ENCODE results near the gene OXNAD1. TPM values are rescaled to one million over a fixed set of nuclear protein-coding genes. Genes with fewer than 3 reads are reported as not detected.

Gene OXNAD1
- total RNA-seq, 1 donor from 2014 or later: 18.8 TPM

- Histone ChIP-seq H3K27me3 (ENCODE audit: control insufficient read depth, insufficient read depth, low read length) (no peaks in the 10 kb centered on the region), H3K36me3 (ENCODE audit: control insufficient read depth, insufficient read depth, low read length) (no peaks in the 10 kb centered on the region), H3K4me3 (ENCODE audit: low read depth, low read length) (no peak overlapping the region)
- DNase-seq (ENCODE audit: low read depth): no peak
- no peak for TF ChIP-seq CTCF (IDR thresholded peaks at IDR 0.05; ENCODE audit: insufficient read depth, low read length, poor library complexity, severe bottlenecking)
These were observed 68.0 kb downstream of the OXNAD1 start for GRCh38 chr3:16332904-16333426.

- H3K36me3 ChIP-seq (ENCODE audit: control insufficient read depth, insufficient read depth, low read length): no peaks in the 10 kb centered on the region
- no peak overlapping the region for H3K4me3 ChIP-seq (ENCODE audit: low read depth, low read length)
- no peak for TF ChIP-seq CTCF (IDR thresholded peaks at IDR 0.05; ENCODE audit: insufficient read depth, low read length, poor library complexity, severe bottlenecking)
- DNase-seq (ENCODE audit: low read depth): no peak
- no peaks in the 10 kb centered on the region for H3K27me3 ChIP-seq (ENCODE audit: control insufficient read depth, insufficient read depth, low read length)
These were observed 69.9 kb downstream of the OXNAD1 start for GRCh38 chr3:16334909-16335308.

GRCh38 chr3:16335333-16335732 is 70.3 kb downstream of the OXNAD1 start:
- TF ChIP-seq CTCF (IDR thresholded peaks at IDR 0.05; ENCODE audit: insufficient read depth, low read length, poor library complexity, severe bottlenecking): no peak
- Histone ChIP-seq H3K27me3 (ENCODE audit: control insufficient read depth, insufficient read depth, low read length) (no peaks in the 10 kb centered on the region), H3K4me3 (ENCODE audit: low read depth, low read length) (no peak overlapping the region), H3K36me3 (ENCODE audit: control insufficient read depth, insufficient read depth, low read length) (no peaks in the 10 kb centered on the region)
- DNase-seq (ENCODE audit: low read depth): no peak

- Histone ChIP-seq H3K4me3 (ENCODE audit: low read depth, low read length) (no peak overlapping the region), H3K27me3 (ENCODE audit: control insufficient read depth, insufficient read depth, low read length) (no peaks in the 10 kb centered on the region), H3K36me3 (ENCODE audit: control insufficient read depth, insufficient read depth, low read length) (no peaks in the 10 kb centered on the region)
- no peak for TF ChIP-seq CTCF (IDR thresholded peaks at IDR 0.05; ENCODE audit: insufficient read depth, low read length, poor library complexity, severe bottlenecking)
- DNase-seq (ENCODE audit: low read depth): no peak
These were observed 71.0 kb downstream of the OXNAD1 start for GRCh38 chr3:16335772-16336645.

- Histone ChIP-seq H3K36me3 (ENCODE audit: control insufficient read depth, insufficient read depth, low read length) (no peaks in the 10 kb centered on the region), H3K27me3 (ENCODE audit: control insufficient read depth, insufficient read depth, low read length) (no peaks in the 10 kb centered on the region), H3K4me3 (ENCODE audit: low read depth, low read length) (no peak overlapping the region)
- DNase-seq (ENCODE audit: low read depth): no peak
- TF ChIP-seq CTCF (IDR thresholded peaks at IDR 0.05; ENCODE audit: insufficient read depth, low read length, poor library complexity, severe bottlenecking): no peak
These were observed 71.8 kb downstream of the OXNAD1 start for GRCh38 chr3:16336825-16337224.

Data from kidney epithelial cell (primary cell).